K562 (cell line): ENCODE data around the gene TBL1XR1. TPM values are rescaled to one million over a fixed set of nuclear protein-coding genes. Genes with fewer than 3 reads are reported as not detected.

Source experiments
- ATF1 ChIP-seq, 2 experiments: fragments of 450-650 bp in 1 of 2; IDR thresholded peaks; 2 replicates each; pipeline ENCODE4 v1.6.1; 2016; ENCODE audit warnings: missing compliant biosample characterization in 1 of 2, missing genetic modification characterization in 1 of 2
- CTBP1 ChIP-seq: fragments of 450-650 bp; IDR thresholded peaks from 2 replicates; pipeline ENCODE4 v1.6.1; 2016; ENCODE audit warnings: borderline replicate concordance
- HDAC3 ChIP-seq: fragments of 450-650 bp; IDR thresholded peaks from 2 replicates; pipeline ENCODE4 v1.6.1; 2018; ENCODE audit warnings: borderline replicate concordance, mild to moderate bottlenecking, moderate library complexity; ENCODE audit not compliant: partially characterized antibody
- HDGF ChIP-seq: fragments of 450-650 bp; IDR thresholded peaks from 2 replicates; pipeline ENCODE4 v1.6.1; 2016
- LCOR ChIP-seq: sonication (generic); formaldehyde crosslinking; IDR thresholded peaks from 2 replicates; pipeline ENCODE4 v1.8.0; 2022; ENCODE audit warnings: mild to moderate bottlenecking, missing genetic modification reagents
- PTRF ChIP-seq: fragments of 450-650 bp; IDR thresholded peaks from 2 replicates; pipeline ENCODE4 v1.6.1; 2016; ENCODE audit warnings: mild to moderate bottlenecking, missing genetic modification characterization, missing compliant biosample characterization
- RFX1 ChIP-seq: fragments of 450-650 bp; IDR thresholded peaks from 2 replicates; pipeline ENCODE4 v1.6.1; 2016; ENCODE audit warnings: mild to moderate bottlenecking, moderate library complexity
- SMARCA4 ChIP-seq: fragments of 450-650 bp; IDR thresholded peaks from 2 replicates; pipeline ENCODE4 v1.6.1; 2016
- SMARCE1 ChIP-seq: fragments of 450-650 bp; IDR thresholded peaks from 2 replicates; pipeline ENCODE4 v1.7.1; 2016; ENCODE audit warnings: mild to moderate bottlenecking
- SPI1 ChIP-seq: IDR thresholded peaks from 2 replicates; pipeline ENCODE4 v1.6.1; 2011; ENCODE audit warnings: low read depth, low read length, control low read depth, borderline replicate concordance
- TBL1XR1 ChIP-seq, 2 experiments: IDR thresholded peaks; 2 replicates each; pipeline ENCODE4 v1.6.1; 2012; ENCODE audit warnings: improper control_type of control experiment in 2 of 2, low read length in 2 of 2, mild to moderate bottlenecking in 1 of 2
- TRIM28 ChIP-seq: fragments of 450-650 bp; IDR thresholded peaks from 2 replicates; pipeline ENCODE4 v1.6.1; 2017
- ZC3H8 ChIP-seq: fragments of 450-650 bp; IDR thresholded peaks from 2 replicates; pipeline ENCODE4 v1.6.1; 2017
- ZNF175 ChIP-seq: fragments of 200-800 bp; sonication (Bioruptor generic); IDR thresholded peaks from 2 replicates; pipeline ENCODE4 v1.6.1; 2016; ENCODE audit warnings: low read depth, mild to moderate bottlenecking, missing genetic modification characterization, missing compliant biosample characterization
- ZNF830 ChIP-seq: fragments of 250-450 bp; sonication (Bioruptor Pico); IDR thresholded peaks from 2 replicates; pipeline ENCODE4 v1.5.0; 2021; ENCODE audit warnings: mild to moderate bottlenecking
- polyA plus RNA-seq, 8 experiments: library from polyadenylated mRNA; depleted of rRNA in 4 of 8; stranded (reverse) in 5 of 8; unstranded in 3 of 8; fragments of >200 nt; fragmentation: Nextera tagmentation in 2 of 8; fragmentation: Illumina TruSeq in 1 of 8; extraction: Ambion mirVana in 2 of 8; extraction: Trizol in 1 of 8; gene quantifications; 2 replicates each; pipeline versions ENCODE4 v1.2.1 to v1.2.3, GENCODE V29; 2011 to 2014; ENCODE audit warnings: inconsistent platforms in 1 of 8, missing spikeins in 1 of 8
- total RNA-seq, 7 experiments: library from RNA; depleted of rRNA in 6 of 7; stranded (reverse); fragments of >200 nt in 6 of 7; fragmentation: Illumina TruSeq in 2 of 7; extraction: Trizol in 2 of 7; gene quantifications; 2 replicates each; pipeline versions ENCODE4 v1.2.1 to v1.2.3, GENCODE V29; 2011 to 2021; ENCODE audit warnings: low replicate concordance in 1 of 7
- TF ChIP-seq, protein P1 (sequence below), 2 experiments: IDR thresholded peaks in 1 of 2; conservative IDR thresholded peaks in 1 of 2; 2 replicates each; pipeline ENCODE4 v1.6.1; 2016; ENCODE audit warnings: low read depth in 2 of 2, mild to moderate bottlenecking in 1 of 2, missing compliant biosample characterization in 1 of 2, missing genetic modification characterization in 1 of 2, moderate library complexity in 1 of 2
- TF ChIP-seq, protein P2 (sequence below): sonication (generic); formaldehyde crosslinking; IDR thresholded peaks from 2 replicates; pipeline ENCODE4 v1.8.0; 2022; ENCODE audit warnings: missing genetic modification reagents, mild to moderate bottlenecking, moderate library complexity, borderline replicate concordance
- TF ChIP-seq, protein P3 (sequence below): fragments of 250-450 bp; sonication (Bioruptor Pico); IDR thresholded peaks from 2 replicates; pipeline ENCODE4 v1.4.0; 2020; ENCODE audit warnings: mild to moderate bottlenecking
- TF ChIP-seq, protein P4 (sequence below): sonication (generic); IDR thresholded peaks from 2 replicates; pipeline ENCODE4 v1.6.1; 2016

TBL1XR1 gene
- total and polyA plus RNA-seq, 9 of the 15 experiments (the other 6 are each of a cell fraction or from before 2014, with no cell fraction given), result 19.6 to 171 (median 83.3) TPM

DNA sequence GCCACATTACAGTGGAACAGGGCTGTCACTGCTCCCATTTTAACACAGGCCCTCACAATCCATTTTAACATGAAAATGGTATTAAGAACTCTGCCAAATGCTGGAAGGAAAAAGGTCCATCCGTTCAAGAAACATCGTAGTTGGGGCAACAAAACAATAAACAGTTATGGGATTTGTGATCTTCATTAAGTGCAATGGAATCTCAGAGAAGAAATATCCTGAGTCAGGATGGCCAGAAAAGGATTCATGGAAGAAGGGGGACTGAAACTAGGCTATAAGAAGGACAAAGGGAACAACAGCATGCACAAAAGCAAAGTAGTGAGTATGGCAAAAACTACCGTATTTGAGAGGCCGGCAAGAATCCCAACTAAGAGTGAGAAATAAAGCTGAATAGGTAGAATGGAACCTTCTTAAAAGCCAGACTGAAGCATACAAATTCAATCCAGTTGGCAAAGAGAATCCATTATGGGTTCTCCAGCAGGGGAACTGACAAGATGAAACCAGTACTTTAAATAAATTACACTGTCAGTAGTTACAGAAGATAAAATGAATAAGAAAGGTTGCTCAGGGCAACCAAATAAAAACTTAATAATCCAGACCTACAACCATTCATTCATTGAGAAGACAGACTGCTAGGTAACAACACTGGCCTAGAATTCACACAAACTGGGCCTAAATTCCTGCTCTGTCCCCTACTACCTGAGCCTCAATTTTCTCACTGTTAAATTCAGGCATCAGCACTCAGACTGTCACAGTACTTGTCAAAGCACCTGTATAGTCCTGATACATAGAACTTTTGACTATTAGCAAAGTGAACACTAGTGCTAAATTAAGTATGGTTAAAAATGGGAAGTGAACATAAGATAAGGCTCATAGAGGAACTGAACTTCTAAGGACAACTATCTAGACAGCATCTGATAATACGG, 6.3 kb downstream of the TBL1XR1 start (continued):
- TF ChIP-seq, protein P1, sequence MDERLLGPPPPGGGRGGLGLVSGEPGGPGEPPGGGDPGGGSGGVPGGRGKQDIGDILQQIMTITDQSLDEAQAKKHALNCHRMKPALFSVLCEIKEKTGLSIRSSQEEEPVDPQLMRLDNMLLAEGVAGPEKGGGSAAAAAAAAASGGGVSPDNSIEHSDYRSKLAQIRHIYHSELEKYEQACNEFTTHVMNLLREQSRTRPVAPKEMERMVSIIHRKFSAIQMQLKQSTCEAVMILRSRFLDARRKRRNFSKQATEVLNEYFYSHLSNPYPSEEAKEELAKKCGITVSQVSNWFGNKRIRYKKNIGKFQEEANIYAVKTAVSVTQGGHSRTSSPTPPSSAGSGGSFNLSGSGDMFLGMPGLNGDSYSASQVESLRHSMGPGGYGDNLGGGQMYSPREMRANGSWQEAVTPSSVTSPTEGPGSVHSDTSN (CRISPR knock-in tag; IDR thresholded peaks at IDR 0.05; ENCODE audit: low read depth), result no peak
- TF ChIP-seq, protein P1 (tag; conservative IDR thresholded peaks at IDR 0.05; ENCODE audit: low read depth), result 0 out of 2 replicates have a peak, but pooled peaks have one; percentile 5
- TF ChIP-seq, protein P2, sequence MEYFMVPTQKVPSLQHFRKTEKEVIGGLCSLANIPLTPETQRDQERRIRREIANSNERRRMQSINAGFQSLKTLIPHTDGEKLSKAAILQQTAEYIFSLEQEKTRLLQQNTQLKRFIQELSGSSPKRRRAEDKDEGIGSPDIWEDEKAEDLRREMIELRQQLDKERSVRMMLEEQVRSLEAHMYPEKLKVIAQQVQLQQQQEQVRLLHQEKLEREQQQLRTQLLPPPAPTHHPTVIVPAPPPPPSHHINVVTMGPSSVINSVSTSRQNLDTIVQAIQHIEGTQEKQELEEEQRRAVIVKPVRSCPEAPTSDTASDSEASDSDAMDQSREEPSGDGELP (CRISPR knock-in tag), result no peak
- no peak for TF ChIP-seq CTBP1
- TF ChIP-seq SPI1, result peak; percentile 80
- TF ChIP-seq ZNF175 (CRISPR knock-in tag), result no peak
- TF ChIP-seq, protein P3, sequence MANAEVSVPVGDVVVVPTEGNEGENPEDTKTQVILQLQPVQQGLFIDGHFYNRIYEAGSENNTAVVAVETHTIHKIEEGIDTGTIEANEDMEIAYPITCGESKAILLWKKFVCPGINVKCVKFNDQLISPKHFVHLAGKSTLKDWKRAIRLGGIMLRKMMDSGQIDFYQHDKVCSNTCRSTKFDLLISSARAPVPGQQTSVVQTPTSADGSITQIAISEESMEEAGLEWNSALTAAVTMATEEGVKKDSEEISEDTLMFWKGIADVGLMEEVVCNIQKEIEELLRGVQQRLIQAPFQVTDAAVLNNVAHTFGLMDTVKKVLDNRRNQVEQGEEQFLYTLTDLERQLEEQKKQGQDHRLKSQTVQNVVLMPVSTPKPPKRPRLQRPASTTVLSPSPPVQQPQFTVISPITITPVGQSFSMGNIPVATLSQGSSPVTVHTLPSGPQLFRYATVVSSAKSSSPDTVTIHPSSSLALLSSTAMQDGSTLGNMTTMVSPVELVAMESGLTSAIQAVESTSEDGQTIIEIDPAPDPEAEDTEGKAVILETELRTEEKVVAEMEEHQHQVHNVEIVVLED (CRISPR knock-in tag), result no peak
- no peak for TF ChIP-seq HDGF
- TF ChIP-seq ZC3H8, result no peak
- TF ChIP-seq ATF1 (CRISPR knock-in tag; IDR thresholded peaks at IDR 0.05), result no peak
- TF ChIP-seq ATF1 (tag; IDR thresholded peaks at IDR 0.05), result no peak
- TF ChIP-seq LCOR (CRISPR knock-in tag), result no peak
- TF ChIP-seq, protein P4, sequence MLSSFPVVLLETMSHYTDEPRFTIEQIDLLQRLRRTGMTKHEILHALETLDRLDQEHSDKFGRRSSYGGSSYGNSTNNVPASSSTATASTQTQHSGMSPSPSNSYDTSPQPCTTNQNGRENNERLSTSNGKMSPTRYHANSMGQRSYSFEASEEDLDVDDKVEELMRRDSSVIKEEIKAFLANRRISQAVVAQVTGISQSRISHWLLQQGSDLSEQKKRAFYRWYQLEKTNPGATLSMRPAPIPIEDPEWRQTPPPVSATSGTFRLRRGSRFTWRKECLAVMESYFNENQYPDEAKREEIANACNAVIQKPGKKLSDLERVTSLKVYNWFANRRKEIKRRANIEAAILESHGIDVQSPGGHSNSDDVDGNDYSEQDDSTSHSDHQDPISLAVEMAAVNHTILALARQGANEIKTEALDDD, result 0 out of 2 replicates have a peak, but pooled peaks have one; percentile 38
- no peak for TF ChIP-seq HDAC3
- peak; percentile 40; the same call in 1 of the 2 replicates for TF ChIP-seq SMARCA4
- no peak for TF ChIP-seq PTRF (tag)
- no peak for TF ChIP-seq ZNF830 (CRISPR knock-in tag)
- no peak for TF ChIP-seq TRIM28
- peak; percentile 43 for TF ChIP-seq RFX1
- TF ChIP-seq TBL1XR1 (IDR thresholded peaks at IDR 0.05; ENCODE audit: low read length in 2 of 2), result no peak
- peak; percentile 66; the same call in 1 of the 2 replicates for TF ChIP-seq SMARCE1
- TF ChIP-seq, all 486 proteins: peak for 7
